HCT116 (cell line): Measurements from ENCODE around the gene CREG1. TPM values are rescaled to one million over a fixed set of nuclear protein-coding genes. Genes with fewer than 3 reads are reported as not detected.

ENCODE experiments used
- ATAC-seq: fragments of 200-7000 bp; cut with Tn5 transposase; 2 replicates; pipeline ENCODE4 v1.9.1; 2020; ENCODE audit warnings: mild to moderate bottlenecking, moderate library complexity
- BruUV-seq: library from RNA; stranded (reverse); fragments of 400-500 nt; replicated peaks from 2 replicates; lab custom pipeline; 2021; lab: Mats Ljungman, UMichigan
- CTCF ChIA-PET: fragments of 300-600 bp; sonication (Branson Sonifier 250); formaldehyde crosslinking; loops from one replicate; lab custom pipeline; 2021; ENCODE audit warnings: antibody characterized with exemption; lab: Charles Lee
- POLR2A ChIA-PET: fragments of 300-600, 350-600 bp; sonication (Branson Sonifier 250); formaldehyde crosslinking; loops from one replicate; lab custom pipeline; 2021; ENCODE audit warnings: antibody characterized with exemption; lab: Charles Lee
- RAD21 ChIA-PET, 2 experiments: fragments of 300-600 bp; sonication (Branson Sonifier 250); formaldehyde crosslinking; loops; one replicate each; lab custom pipeline; 2023; ENCODE audit warnings: low total read pairs in 2 of 2; ENCODE audit not compliant: uncharacterized antibody in 2 of 2, unreplicated experiment in 2 of 2, low non-redundant PET in 1 of 2; lab: Charles Lee
- DNase-seq: peaks from one replicate; pipeline ENCODE4 v3.0.0-alpha.2; 2010; ENCODE audit warnings: low read depth, low spot score
- H2AFZ ChIP-seq: fragments of 200-600 bp; shearing (Covaris generic), sonication (generic); 2 replicates; pipeline ENCODE4 v1.6.1; 2017; ENCODE audit warnings: low read depth, mixed run types, mixed read lengths, antibody characterized with exemption, low read length; ENCODE audit not compliant: poor library complexity, severe bottlenecking
- H3K27ac ChIP-seq: 2 replicates; pipeline ENCODE4 v1.5.1; 2012; ENCODE audit warnings: low read depth, low read length
- H3K27me3 ChIP-seq: fragments of 200-600 bp; sonication (generic); 2 replicates; pipeline ENCODE4 v1.6.1; 2016; ENCODE audit warnings: mixed run types, low read length, mixed read lengths; ENCODE audit not compliant: insufficient read depth
- H3K36me3 ChIP-seq, 2 experiments: fragments of 200-500 bp in 1 of 2; fragments of 200-600 bp in 1 of 2; sonication (Bioruptor generic) in 1 of 2; sonication (generic) in 1 of 2; 2 replicates each; pipeline versions ENCODE4 v1.5.1 to v1.6.1; 2014 to 2016; ENCODE audit warnings: low read length in 2 of 2, inconsistent platforms in 1 of 2, mixed read lengths in 1 of 2, mixed run types in 1 of 2; ENCODE audit not compliant: insufficient read depth in 2 of 2, control insufficient read depth in 1 of 2
- H3K4me1 ChIP-seq, 2 experiments: fragments of 200-600 bp in 1 of 2; sonication (generic) in 1 of 2; 2 replicates each; pipeline versions ENCODE4 v1.5.1 to v1.6.1; 2012 to 2017; ENCODE audit warnings: low read length in 2 of 2, inconsistent platforms in 1 of 2, mild to moderate bottlenecking in 1 of 2, mixed read lengths in 1 of 2, mixed run types in 1 of 2, moderate library complexity in 1 of 2; ENCODE audit not compliant: insufficient read depth in 2 of 2, control insufficient read depth in 1 of 2
- H3K4me2 ChIP-seq: fragments of 200-600 bp; sonication (generic); 2 replicates; pipeline ENCODE4 v1.6.1; 2017; ENCODE audit warnings: mixed run types, low read length, mixed read lengths
- H3K4me3 ChIP-seq, 2 experiments: fragments of 200-600 bp in 1 of 2; sonication (generic) in 1 of 2; replicated peaks in 1 of 2; 2 replicates each; pipeline ENCODE4 v1.5.1; 2011 to 2016; ENCODE audit warnings: low read length in 2 of 2, control low read depth in 1 of 2, low read depth in 1 of 2, mild to moderate bottlenecking in 1 of 2, mixed read lengths in 1 of 2, mixed run types in 1 of 2
- H3K79me2 ChIP-seq: fragments of 200-600 bp; sonication (generic); 2 replicates; pipeline ENCODE4 v1.6.1; 2017; ENCODE audit warnings: mild to moderate bottlenecking, mixed run types, low read length, moderate library complexity, mixed read lengths; ENCODE audit not compliant: insufficient read depth
- H3K9ac ChIP-seq: fragments of 200-600 bp; sonication (generic); 2 replicates; pipeline ENCODE4 v1.6.1; 2016; ENCODE audit warnings: low read length, mixed read lengths
- H3K9me2 ChIP-seq: fragments of 200-600 bp; sonication (generic), shearing (Covaris generic); 2 replicates; pipeline ENCODE4 v1.6.1; 2017; ENCODE audit warnings: mixed run types, mild to moderate bottlenecking, moderate library complexity; ENCODE audit not compliant: insufficient read depth
- H3K9me3 ChIP-seq, 2 experiments: fragments of 200-500 bp in 1 of 2; fragments of 200-600 bp in 1 of 2; sonication (Bioruptor generic) in 1 of 2; sonication (generic) in 1 of 2; 2 replicates each; pipeline ENCODE4 v1.6.1; 2014 to 2017; ENCODE audit warnings: low read length in 2 of 2, mixed read lengths in 2 of 2, inconsistent platforms in 1 of 2, low read depth in 1 of 2, mild to moderate bottlenecking in 1 of 2, mixed run types in 1 of 2, moderate library complexity in 1 of 2; ENCODE audit not compliant: control insufficient read depth in 1 of 2, insufficient read depth in 1 of 2
- H4K20me1 ChIP-seq: fragments of 200-600 bp; sonication (generic), shearing (Covaris generic); 2 replicates; pipeline ENCODE4 v1.6.1; 2017; ENCODE audit warnings: mixed run types, mild to moderate bottlenecking, moderate library complexity; ENCODE audit not compliant: insufficient read depth
- CBX3 ChIP-seq: IDR thresholded peaks from 2 replicates; pipeline ENCODE4 v1.6.1; 2012; ENCODE audit warnings: low read depth
- CEBPB ChIP-seq: IDR thresholded peaks from 2 replicates; pipeline ENCODE4 v1.6.1; 2012; ENCODE audit warnings: low read depth
- CTCF ChIP-seq, 3 experiments: fragments of 200-600 bp in 1 of 3; sonication (generic) in 1 of 3; IDR thresholded peaks in 2 of 3; conservative IDR thresholded peaks in 1 of 3; 2 replicates each; pipeline ENCODE4 v1.5.1; 2012 to 2017; ENCODE audit warnings: low read depth in 2 of 3, low read length in 2 of 3, antibody characterized with exemption in 1 of 3, borderline replicate concordance in 1 of 3, control low read depth in 1 of 3, mild to moderate bottlenecking in 1 of 3, mixed read lengths in 1 of 3, mixed run types in 1 of 3, moderate library complexity in 1 of 3; ENCODE audit not compliant: insufficient read depth in 1 of 3
- EGR1 ChIP-seq: IDR thresholded peaks from 2 replicates; pipeline ENCODE4 v1.6.1; 2012; ENCODE audit warnings: low read depth
- ELF1 ChIP-seq: IDR thresholded peaks from 2 replicates; pipeline ENCODE4 v1.6.1; 2012; ENCODE audit warnings: low read depth, borderline replicate concordance
- EZH2 ChIP-seq: fragments of 200-600 bp; sonication (generic); IDR thresholded peaks from 2 replicates; pipeline ENCODE4 v1.6.1; 2017; ENCODE audit warnings: antibody characterized with exemption, mixed run types
- FOSL1 ChIP-seq: IDR thresholded peaks from 2 replicates; pipeline ENCODE4 v1.6.1; 2012; ENCODE audit warnings: low read depth
- JUND ChIP-seq: IDR thresholded peaks from 2 replicates; pipeline ENCODE4 v1.6.1; 2012
- MAX ChIP-seq: IDR thresholded peaks from 2 replicates; pipeline ENCODE4 v1.6.1; 2012
- POLR2A ChIP-seq: IDR thresholded peaks from 2 replicates; pipeline ENCODE4 v1.7.0; 2011; ENCODE audit warnings: borderline replicate concordance; ENCODE audit not compliant: insufficient read depth, insufficient read length; ENCODE audit errors: extremely low read depth
- POLR2AphosphoS5 ChIP-seq: IDR thresholded peaks from 2 replicates; pipeline ENCODE4 v1.6.1; 2011; ENCODE audit warnings: mild to moderate bottlenecking, low read depth, low read length, moderate library complexity
- RAD21 ChIP-seq: IDR thresholded peaks from 2 replicates; pipeline ENCODE4 v1.6.1; 2012; ENCODE audit warnings: low read depth, mild to moderate bottlenecking
- REST ChIP-seq: IDR thresholded peaks from 2 replicates; pipeline ENCODE4 v1.6.1; 2012; ENCODE audit warnings: low read depth
- SP1 ChIP-seq: IDR thresholded peaks from 2 replicates; pipeline ENCODE4 v1.6.1; 2012; ENCODE audit warnings: low read depth
- SRF ChIP-seq: IDR thresholded peaks from 2 replicates; pipeline ENCODE4 v1.6.1; 2012; ENCODE audit warnings: low read depth
- TCF7L2 ChIP-seq: IDR thresholded peaks from 2 replicates; pipeline ENCODE4 v1.7.0; 2011; ENCODE audit warnings: borderline replicate concordance, inconsistent platforms; ENCODE audit not compliant: insufficient read depth, insufficient read length; ENCODE audit errors: extremely low read depth
- YY1 ChIP-seq: IDR thresholded peaks from 2 replicates; pipeline ENCODE4 v1.6.1; 2011; ENCODE audit warnings: low read length, low read depth, moderate library complexity, mild to moderate bottlenecking; ENCODE audit not compliant: insufficient replicate concordance; ENCODE audit errors: extremely low read depth
- ZFX ChIP-seq: fragments of 450-650 bp; IDR thresholded peaks from 2 replicates; pipeline ENCODE4 v1.6.1; 2017
- ZNF274 ChIP-seq: fragments of 200-500 bp; sonication (Bioruptor generic); IDR thresholded peaks from 2 replicates; pipeline ENCODE4 v1.6.1; 2014; ENCODE audit warnings: mild to moderate bottlenecking, low read depth, low read length, inconsistent platforms
- intact Hi-C: fragments of 100-400 bp; cut with micrococcal nuclease; formaldehyde crosslinking; loops from 2 replicates; pipeline ENCODE4 v1.10.0; 2022
- total RNA-seq: library from RNA; stranded (reverse); gene quantifications from one replicate; pipeline ENCODE4 v1.2.1, GENCODE V29; 2021; ENCODE audit not compliant: unreplicated experiment

Gene CREG1
- total RNA-seq, 1 experiment from 2014 or later: 55.7 TPM

- TF ChIP-seq REST: no peak
- TF ChIP-seq CEBPB: no peak
- TF ChIP-seq CTCF (IDR thresholded peaks at IDR 0.05 in 2 of 3, conservative IDR thresholded peaks at IDR 0.05 in 1 of 3; ENCODE audit: borderline replicate concordance in 1 of 3, insufficient read depth in 1 of 3, low read depth in 2 of 3, low read length in 2 of 3): no peak
These were observed 28.9 kb downstream of the CREG1 start (continued) for GRCh38 chr1:167524651-167525050.

GRCh38 chr1:167522246-167522645, 31.3 kb downstream of the CREG1 start:
- intact Hi-C loops: no loop called here
- BruUV-seq: no TSS peak
- POLR2A ChIA-PET: no interaction called here
- TF ChIP-seq ZFX: no peak
- TF ChIP-seq SP1: no peak
- TF ChIP-seq MAX: no peak
- no peak for TF ChIP-seq CBX3
- TF ChIP-seq CTCF (IDR thresholded peaks at IDR 0.05 in 2 of 3, conservative IDR thresholded peaks at IDR 0.05 in 1 of 3; ENCODE audit: borderline replicate concordance in 1 of 3, insufficient read depth in 1 of 3, low read depth in 2 of 3, low read length in 2 of 3): no peak
- TF ChIP-seq POLR2AphosphoS5: no peak
- TF ChIP-seq ZNF274: no peak
- no peak for TF ChIP-seq POLR2A
- TF ChIP-seq EZH2: no peak
- TF ChIP-seq ELF1: no peak
- no peak for TF ChIP-seq CEBPB
- TF ChIP-seq SRF: no peak
- TF ChIP-seq TCF7L2: no peak
- TF ChIP-seq YY1: no peak
- no peak for TF ChIP-seq RAD21
- no peak for TF ChIP-seq FOSL1
- no peak for TF ChIP-seq EGR1
- no peak for TF ChIP-seq JUND

More at GRCh38 chr1:167522246-167522645, 31.3 kb downstream of the CREG1 start:
- no peaks in the 10 kb centered on the region for H3K9me3 ChIP-seq
- DNase-seq (no peak), ATAC-seq (no peak)
- no peaks in the 10 kb centered on the region for H3K79me2 ChIP-seq
- ChIA-PET CTCF (interaction anchor here (1.2 kb wide), 1 partner anchor 11 kb away, joined by 3 read pairs; no protein-coding TSS in a partner anchor), RAD21 (no interaction called here)
- H3K4me3 ChIP-seq: no peak overlapping the region
- H3K9me2 ChIP-seq: no peaks in the 10 kb centered on the region
- H3K27ac ChIP-seq: no peak overlapping the region
- no peak overlapping the region for H3K4me2 ChIP-seq
- H3K4me1 ChIP-seq: no peaks in the 10 kb centered on the region
- H3K27me3 ChIP-seq: no peaks in the 10 kb centered on the region
- no peak overlapping the region for H3K9ac ChIP-seq
- H2AFZ ChIP-seq: no peak overlapping the region
- no peaks in the 10 kb centered on the region for H3K36me3 ChIP-seq
- no peaks in the 10 kb centered on the region for H4K20me1 ChIP-seq
